ENCODE results near the gene SPRR1A.

DNA sequence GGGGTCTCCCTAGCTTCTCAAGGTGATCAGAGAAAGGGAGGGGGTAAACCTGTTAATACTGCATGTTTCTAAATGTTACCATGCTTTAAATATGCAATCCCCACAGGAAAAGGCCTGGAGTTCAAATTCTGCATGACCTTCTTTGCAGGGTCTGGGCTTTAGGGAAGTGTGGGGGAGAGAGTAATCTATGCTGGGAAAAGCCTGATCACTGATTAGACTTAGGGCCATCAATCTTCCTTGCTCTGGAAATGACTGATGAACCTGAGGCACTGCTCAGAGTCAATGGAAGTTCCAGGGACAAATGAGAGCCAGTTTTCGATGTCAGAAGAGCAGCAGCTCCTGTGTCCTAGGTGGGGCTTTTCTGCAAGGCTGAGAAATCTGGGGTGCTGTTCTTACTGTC is 3.2 kb upstream of the SPRR1A start:
- TF ChIP-seq, protein P1, sequence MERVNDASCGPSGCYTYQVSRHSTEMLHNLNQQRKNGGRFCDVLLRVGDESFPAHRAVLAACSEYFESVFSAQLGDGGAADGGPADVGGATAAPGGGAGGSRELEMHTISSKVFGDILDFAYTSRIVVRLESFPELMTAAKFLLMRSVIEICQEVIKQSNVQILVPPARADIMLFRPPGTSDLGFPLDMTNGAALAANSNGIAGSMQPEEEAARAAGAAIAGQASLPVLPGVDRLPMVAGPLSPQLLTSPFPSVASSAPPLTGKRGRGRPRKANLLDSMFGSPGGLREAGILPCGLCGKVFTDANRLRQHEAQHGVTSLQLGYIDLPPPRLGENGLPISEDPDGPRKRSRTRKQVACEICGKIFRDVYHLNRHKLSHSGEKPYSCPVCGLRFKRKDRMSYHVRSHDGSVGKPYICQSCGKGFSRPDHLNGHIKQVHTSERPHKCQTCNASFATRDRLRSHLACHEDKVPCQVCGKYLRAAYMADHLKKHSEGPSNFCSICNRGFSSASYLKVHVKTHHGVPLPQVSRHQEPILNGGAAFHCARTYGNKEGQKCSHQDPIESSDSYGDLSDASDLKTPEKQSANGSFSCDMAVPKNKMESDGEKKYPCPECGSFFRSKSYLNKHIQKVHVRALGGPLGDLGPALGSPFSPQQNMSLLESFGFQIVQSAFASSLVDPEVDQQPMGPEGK (CRISPR knock-in tag; IDR thresholded peaks at IDR 0.05), result no peak
- no peak for TF ChIP-seq YY1 (IDR thresholded peaks at IDR 0.05; ENCODE audit: insufficient read depth, insufficient replicate concordance, low read depth, low read length)
- no peak for TF ChIP-seq GLI4 (CRISPR knock-in tag; IDR thresholded peaks at IDR 0.05; ENCODE audit: borderline replicate concordance)
- no peak for TF ChIP-seq PRPF4 (IDR thresholded peaks at IDR 0.05; ENCODE audit: low read depth, low read length, poor library complexity, severe bottlenecking)
- no peak for TF ChIP-seq MYNN (CRISPR knock-in tag; IDR thresholded peaks at IDR 0.05; ENCODE audit: low read depth)
- TF ChIP-seq SIN3A (IDR thresholded peaks at IDR 0.05; ENCODE audit: borderline replicate concordance, low read depth, low read length), result no peak

Data from HepG2 (cell line).